Cardiac septum (tissue), 1 donor: ENCODE results near the gene CASQ2. TPM values are rescaled to one million over a fixed set of nuclear protein-coding genes. Genes with fewer than 3 reads are reported as not detected.

Source experiments
- DNase-seq: peaks from one replicate; pipeline ENCODE4 v3.0.0-alpha.2; 2020; ENCODE audit warnings: low spot score
- intact Hi-C: fragments of 100-400 bp; cut with DNase I; formaldehyde crosslinking; loops from one replicate; pipeline ENCODE4 v1.14.0; 2022
- total RNA-seq: library from RNA; stranded (reverse); fragmentation: NEBNext Ultra II Directional; extraction: Animal tissue kit (Norgen Biotek cat#: 25700); gene quantifications from one replicate; pipeline ENCODE4 v1.2.1, GENCODE V29; 2021
- donor health status: DM: no; HTN: no; CAD: no.

The CASQ2 gene
- total RNA-seq, 1 donor from 2014 or later = 1,254 TPM

- no peak for DNase-seq
These were observed 22.4 kb downstream of the CASQ2 start for GRCh38 chr1:115746021-115746690.

GRCh38 chr1:115744646-115745275 lies 23.8 kb downstream of the CASQ2 start:
- intact Hi-C loops = no loop called here
- DNase-seq = no peak

More at GRCh38 chr1:115746021-115746690, 22.4 kb downstream of the CASQ2 start:
- intact Hi-C loops = no loop called here

- intact Hi-C loops = no loop called here
- no peak for DNase-seq
These were observed 27.7 kb downstream of the CASQ2 start for GRCh38 chr1:115740811-115741210.

GRCh38 chr1:115732316-115732715 lies 36.2 kb downstream of the CASQ2 start:
- intact Hi-C loops = no loop called here

GRCh38 chr1:115729756-115730155 lies 38.8 kb downstream of the CASQ2 start:
- no peak for DNase-seq
- intact Hi-C loops = loop anchor here (5.0 kb wide), 1 partner anchor 38 kb away; the partner anchor contains the start of gene CASQ2

More at GRCh38 chr1:115732316-115732715, 36.2 kb downstream of the CASQ2 start:
- DNase-seq = no peak

- intact Hi-C loops = loop anchor here (5.0 kb wide), 1 partner anchor 39 kb away; the partner anchor contains the start of gene CASQ2
- no peak for DNase-seq
These were observed 40.2 kb downstream of the CASQ2 start for GRCh38 chr1:115728341-115728740.

GRCh38 chr1:115727706-115728249 lies 40.7 kb downstream of the CASQ2 start:
- intact Hi-C loops = loop anchor here (5.0 kb wide), 1 partner anchor 40 kb away; the partner anchor contains the start of gene CASQ2
- DNase-seq = no peak

- intact Hi-C loops = loop anchor here (5.0 kb wide), 1 partner anchor 41 kb away; the partner anchor contains the start of gene CASQ2
- no peak for DNase-seq
These were observed 41.9 kb downstream of the CASQ2 start for GRCh38 chr1:115726570-115726969.

- intact Hi-C loops = loop anchor here (5.0 kb wide), 1 partner anchor 41 kb away; the partner anchor contains the start of gene CASQ2
- no peak for DNase-seq
These were observed 42.4 kb downstream of the CASQ2 start for GRCh38 chr1:115726161-115726560.

GRCh38 chr1:115725600-115725999 lies 42.9 kb downstream of the CASQ2 start:
- DNase-seq = no peak
- intact Hi-C loops = loop anchor here (5.0 kb wide), 1 partner anchor 42 kb away; the partner anchor contains the start of gene CASQ2

GRCh38 chr1:115723756-115724155 lies 44.8 kb downstream of the CASQ2 start:
- DNase-seq = no peak
- intact Hi-C loops = no loop called here

- no peak for DNase-seq
- intact Hi-C loops = no loop called here
These were observed 46.3 kb downstream of the CASQ2 start for GRCh38 chr1:115722221-115722620.

GRCh38 chr1:115719285-115719684 lies 49.2 kb downstream of the CASQ2 start:
- intact Hi-C loops = no loop called here
- DNase-seq = no peak

GRCh38 chr1:115718011-115718754 lies 50.3 kb downstream of the CASQ2 start:
- intact Hi-C loops = no loop called here
- no peak for DNase-seq

- intact Hi-C loops = no loop called here
- DNase-seq = no peak
These were observed 51.0 kb downstream of the CASQ2 start for GRCh38 chr1:115717541-115717940.

GRCh38 chr1:115714572-115715141 lies 53.9 kb downstream of the CASQ2 start:
- intact Hi-C loops = no loop called here
- no peak for DNase-seq

- no peak for DNase-seq
- intact Hi-C loops = no loop called here
These were observed 54.6 kb downstream of the CASQ2 start for GRCh38 chr1:115713906-115714305.

GRCh38 chr1:115712911-115713609 lies 55.5 kb downstream of the CASQ2 start:
- DNase-seq = no peak
- intact Hi-C loops = no loop called here
